HG02798 (cell line): Measurements from ENCODE around the gene USH2A.
A peak's percentile ranks its signal among the peaks of the same experiment; 100 is the strongest.

Experiments
- ATAC-seq: cut with Tn5 transposase; IDR thresholded peaks from one replicate; pipeline ENCODE4 v1.9.1; 2021; ENCODE audit warnings: mild to moderate bottlenecking; ENCODE audit not compliant: unreplicated experiment, poor library complexity

The USH2A gene

DNA sequence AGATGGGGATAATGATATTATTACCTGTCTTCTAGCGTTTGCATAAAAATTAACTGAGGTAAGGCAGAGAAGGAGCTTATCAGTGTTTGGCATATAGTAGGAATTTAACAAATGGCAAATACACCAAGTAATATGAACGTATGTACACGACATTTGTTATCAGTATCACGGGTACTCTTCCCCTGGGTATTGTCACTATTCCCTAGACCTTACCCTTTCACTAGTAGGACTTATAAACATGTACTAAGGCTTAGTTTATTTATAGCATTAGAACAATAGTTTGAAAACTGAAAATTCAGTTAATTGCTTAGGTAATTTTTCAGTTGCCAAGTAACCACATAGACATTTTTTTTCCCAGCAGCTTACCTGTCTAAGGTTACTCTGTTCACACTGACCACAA is 669.1 kb downstream of the USH2A start:
- ATAC-seq = no peak

DNA sequence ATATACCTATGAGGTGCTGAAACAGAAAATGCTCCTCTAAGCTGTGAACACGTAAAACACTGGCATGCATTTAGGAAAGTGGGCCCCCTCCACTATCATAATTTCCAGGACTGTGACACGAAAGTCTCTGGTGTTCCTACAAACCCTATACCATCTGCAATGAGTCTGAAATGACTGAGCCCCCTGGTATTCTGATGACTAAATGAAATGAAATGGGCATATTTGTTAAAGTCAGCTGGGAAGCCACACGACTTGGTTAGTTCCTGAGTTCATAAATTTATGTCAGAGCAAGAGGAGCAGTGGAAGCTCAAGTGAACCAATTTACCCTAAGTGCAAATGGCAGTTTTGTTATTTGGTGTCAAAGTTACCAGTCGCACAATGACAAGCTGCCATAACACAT is 673.8 kb downstream of the USH2A start:
- ATAC-seq = no peak

DNA sequence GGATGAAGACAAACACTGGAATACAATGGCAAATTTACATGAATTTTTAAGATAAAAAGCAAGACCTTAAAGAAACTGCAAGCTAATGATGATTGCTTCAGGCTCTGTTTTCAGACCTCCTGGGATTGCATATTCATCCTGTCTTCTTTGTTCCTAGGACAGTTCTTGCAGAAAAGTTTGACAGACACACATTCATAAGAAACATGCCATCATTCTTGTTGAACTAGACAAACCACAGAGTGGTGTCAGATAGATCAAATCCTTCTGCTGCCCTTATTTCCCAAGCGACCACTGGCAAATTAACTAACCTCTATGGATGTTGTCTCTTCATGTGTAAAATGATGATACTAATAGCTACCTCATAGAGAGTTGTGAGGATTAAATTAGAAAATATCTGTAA is 674.8 kb downstream of the USH2A start:
- ATAC-seq = no peak

DNA sequence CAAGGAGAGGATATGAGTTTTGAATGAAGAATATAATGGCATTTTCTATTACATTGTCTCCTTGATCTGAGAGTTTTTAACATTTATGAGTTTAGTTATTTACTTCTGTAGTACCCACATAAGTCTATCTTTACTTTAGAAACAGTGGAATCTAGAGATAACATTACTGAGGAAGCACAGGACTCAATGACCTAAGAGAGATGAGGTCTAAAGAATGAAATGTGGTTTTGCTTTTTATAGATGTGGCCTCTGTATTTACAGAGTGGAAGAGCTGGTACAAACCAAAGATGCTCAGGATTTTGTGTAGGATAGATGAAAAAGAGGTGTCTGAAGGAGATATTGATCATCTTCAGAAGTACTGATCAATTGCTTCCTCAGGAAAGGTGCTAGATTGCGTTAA is 678.8 kb downstream of the USH2A start:
- no peak for ATAC-seq

DNA sequence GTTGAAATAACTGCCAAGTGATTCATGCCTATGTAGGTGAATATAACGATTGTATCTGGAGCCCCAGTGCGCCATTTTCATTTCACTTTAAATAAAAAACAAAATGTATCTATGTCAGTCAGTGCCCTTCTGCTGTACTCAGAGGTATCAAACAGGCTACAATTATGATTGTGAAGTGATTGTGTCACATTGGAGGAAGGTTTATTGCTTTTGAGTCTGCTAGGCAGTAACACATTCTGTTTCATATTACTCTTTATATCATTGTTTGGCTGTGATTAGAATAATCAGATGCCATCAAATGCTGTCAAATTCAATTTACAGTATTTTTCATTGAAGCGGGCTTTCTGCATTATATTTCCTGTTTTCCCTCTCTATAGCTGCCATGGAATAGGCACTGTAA is 684.2 kb downstream of the USH2A start:
- no peak for ATAC-seq

DNA sequence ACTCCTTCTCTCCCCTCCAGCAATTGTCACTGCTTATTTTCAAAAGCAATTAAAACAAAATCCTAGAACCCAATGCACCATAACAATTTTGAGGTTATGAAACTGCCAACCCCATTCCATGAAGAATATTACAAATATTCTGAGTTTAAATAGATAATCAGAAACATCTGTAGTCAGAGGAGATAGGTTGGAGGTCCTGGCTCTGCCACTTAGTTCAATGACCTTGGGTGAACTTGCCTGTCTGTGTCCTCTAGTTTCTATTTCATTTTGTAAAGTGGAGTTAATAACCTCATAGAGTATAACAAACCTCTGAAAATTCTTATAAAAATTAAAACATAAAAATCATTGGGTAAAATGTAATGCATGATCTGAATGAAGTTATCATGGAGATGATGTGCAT is 691.5 kb downstream of the USH2A start:
- no peak for ATAC-seq

DNA sequence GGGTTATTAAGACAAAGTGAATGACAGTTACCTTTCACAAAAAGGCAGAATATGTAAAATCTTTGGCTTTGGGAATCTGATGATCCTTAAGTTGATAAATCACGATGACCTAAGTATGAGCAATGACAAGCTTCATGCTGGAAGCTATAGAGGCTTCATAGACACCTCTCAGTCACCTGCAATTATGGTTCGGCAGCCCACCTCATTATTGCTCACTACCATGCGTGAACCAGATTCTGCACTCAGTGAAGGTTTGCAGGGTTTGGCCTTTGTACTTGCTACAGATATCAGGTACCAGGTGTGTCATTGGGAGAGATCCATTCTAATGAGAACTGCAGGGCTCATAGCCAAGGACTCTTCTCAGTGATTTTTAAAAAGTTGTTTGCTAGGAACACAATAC is 692.6 kb downstream of the USH2A start:
- ATAC-seq = no peak

DNA sequence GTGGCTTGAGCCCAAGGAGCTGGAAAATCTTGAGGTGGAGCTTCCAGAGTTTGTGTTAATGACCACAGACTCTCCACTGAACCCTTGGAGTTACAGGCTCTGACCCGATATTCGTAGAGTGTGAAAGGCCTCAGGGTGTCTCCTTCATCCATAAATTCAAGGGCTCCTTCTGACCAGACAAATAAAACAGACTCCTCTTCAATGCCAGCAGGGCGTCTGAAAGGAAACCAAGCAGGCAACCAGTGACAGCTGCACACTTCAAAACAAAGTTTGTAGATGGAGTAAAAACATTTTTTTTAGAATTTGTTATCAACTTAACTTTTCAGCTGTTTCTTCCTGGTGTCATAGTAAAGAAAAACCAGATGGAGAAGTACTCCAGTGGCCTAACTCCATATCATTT is 695.1 kb downstream of the USH2A start:
- no peak for ATAC-seq

DNA sequence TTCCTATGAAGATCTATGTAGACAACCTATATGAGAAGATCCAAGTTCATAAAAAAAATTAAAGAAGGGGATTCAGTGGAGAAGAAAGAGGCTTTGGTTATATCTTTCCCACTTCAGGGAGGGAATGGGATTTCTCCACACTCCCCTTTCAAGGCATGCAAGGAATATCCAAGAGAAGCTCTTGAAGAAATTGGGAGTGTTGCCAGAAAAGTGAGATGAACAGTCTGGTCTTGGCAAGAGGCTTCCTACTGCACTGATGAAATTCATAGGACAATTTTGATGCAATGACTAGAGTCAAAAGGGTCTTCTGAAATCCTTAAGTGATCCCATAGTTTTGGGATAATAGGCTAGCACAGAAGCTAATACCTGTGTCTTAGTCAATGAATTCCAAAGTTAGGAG is 703.1 kb downstream of the USH2A start:
- no peak for ATAC-seq

DNA sequence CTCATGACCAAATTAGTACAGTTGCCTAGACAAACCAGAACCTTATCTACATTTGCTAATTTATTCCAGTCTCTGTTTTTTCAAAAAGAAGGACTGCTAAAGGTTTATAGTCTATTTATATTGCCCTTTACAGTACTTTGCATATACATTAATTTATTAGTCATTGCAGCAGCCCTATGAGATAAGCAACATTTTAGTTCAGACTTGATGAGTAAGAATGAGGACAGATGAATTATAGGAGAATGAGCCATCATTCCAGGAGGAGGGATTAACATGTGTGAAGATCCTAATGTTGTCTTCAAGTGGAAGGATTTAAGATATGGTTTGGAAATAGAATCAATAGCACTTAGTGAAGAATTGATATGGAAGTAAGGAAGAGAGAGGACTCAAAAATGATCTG is 703.7 kb downstream of the USH2A start:
- no peak for ATAC-seq

DNA sequence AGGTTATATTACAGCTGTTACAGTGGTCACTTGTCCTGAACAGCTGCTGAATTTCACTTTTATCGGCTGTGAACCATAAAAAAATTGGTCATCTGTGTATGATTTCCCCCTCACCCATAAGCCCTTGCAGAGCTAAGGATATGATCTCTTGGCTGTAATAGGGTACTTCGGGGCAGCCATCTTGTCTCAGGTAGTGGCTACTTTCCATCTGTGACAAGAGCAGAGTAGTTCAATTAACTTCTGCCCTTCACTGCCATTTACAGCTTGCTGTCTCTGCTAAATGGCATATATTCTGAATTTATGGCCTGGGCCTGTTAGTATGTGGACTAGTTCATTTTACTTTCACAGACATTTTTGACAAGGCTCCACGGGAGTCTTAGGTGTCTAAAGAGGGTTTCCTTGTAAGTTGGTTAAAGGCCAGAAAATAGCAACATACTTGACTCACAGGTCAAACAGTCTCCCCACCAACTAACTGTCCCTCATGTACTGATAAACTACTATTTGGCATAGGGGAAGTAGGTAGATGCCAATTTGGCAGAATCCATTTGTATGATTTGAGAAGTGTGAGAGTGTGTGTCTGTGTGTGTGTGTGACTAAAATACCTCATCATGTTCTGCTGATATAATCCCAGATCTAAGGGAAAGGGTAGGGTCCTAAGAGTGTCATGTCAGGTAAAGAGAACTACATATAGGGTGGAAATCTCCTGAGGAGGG is 704.5 kb downstream of the USH2A start:
- ATAC-seq = no peak

DNA sequence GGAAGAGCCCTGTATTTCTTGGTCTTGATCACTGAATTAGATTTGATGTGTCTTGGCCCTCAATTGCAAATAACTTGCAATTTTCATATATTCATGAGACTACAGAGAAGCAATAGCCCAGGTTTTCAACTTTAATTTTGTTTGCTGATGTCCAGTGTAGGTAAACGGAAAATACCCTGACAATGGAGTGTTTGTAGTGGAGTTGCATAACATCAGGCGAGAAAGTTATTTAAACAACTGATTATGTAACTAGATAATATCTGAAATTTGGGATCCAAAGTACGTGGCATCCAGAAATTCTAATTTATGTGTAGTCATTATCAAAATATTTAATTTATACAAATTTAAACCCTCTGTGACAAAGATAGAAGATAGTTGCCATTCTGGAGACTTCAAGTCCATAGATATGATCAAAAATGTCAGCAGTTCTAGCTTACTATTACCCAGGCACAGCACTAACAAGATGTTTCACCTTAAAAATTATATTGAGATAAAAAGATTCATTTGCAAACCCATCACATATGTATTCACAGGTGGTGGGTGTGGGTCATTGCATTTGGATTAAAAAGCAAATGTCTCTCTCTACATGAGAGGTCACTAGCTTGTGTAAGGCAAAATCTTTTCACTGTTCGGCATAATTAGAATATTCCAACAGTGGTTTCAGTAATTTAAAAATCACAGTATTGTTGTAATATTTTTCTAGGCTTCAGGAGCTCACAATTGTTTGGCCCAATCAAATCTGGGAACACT is 705.4 kb downstream of the USH2A start:
- ATAC-seq = no peak

DNA sequence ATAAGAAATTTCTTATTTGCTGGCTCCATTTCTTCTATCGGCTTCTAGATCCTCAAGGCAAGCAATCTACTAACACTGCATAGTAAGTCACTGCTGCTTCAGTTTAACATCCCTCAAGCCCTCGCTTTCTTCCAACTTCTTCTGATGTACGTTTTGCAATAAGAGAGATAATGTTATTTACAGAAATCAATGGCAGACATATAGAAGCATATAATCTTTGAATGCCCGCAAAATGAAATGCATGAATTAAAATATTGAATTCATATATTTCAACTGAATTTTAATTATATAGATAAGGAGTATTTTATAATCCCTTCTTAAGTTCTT is 712.4 kb downstream of the USH2A start:
- no peak for ATAC-seq

DNA sequence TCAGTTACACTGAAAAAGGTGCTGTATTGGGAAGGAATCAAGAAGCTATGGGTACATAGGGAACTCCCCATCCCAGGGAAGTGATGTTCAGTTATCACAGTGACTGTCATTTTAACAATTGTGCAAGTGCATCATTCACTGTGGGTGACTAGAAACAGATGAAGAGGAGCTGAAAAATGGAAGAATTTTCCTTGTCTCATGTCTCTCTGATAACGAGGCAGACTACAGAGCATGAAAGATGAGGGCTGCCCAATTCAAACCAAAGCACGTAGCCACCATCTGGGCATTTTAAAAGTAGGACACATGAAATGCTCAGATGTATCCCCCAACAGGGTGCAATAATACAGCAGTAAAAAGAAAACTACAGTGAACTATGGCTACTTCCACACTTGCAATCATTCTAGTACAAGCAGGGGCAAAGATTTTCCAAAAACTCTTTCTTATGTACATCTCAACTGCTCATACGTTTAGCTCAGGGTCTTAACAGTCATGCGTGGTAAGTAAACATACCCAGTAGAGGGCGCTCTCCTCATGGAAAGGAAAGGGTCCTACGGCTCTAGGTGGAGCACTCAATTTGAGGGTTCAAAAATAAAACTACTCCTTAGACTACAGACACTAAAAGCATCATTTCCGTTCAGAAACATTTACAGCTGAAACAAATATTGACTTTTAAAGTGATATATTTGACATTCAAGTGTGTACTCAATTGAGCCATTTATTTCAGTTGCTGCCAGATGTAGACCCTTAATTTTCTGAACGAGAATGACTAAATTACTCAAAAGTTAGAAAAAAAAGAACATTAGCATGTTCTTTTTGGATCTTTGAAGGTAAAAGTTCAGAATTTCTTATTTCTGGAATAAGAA is 713.0 kb downstream of the USH2A start:
- ATAC-seq = peak; percentile 89

DNA sequence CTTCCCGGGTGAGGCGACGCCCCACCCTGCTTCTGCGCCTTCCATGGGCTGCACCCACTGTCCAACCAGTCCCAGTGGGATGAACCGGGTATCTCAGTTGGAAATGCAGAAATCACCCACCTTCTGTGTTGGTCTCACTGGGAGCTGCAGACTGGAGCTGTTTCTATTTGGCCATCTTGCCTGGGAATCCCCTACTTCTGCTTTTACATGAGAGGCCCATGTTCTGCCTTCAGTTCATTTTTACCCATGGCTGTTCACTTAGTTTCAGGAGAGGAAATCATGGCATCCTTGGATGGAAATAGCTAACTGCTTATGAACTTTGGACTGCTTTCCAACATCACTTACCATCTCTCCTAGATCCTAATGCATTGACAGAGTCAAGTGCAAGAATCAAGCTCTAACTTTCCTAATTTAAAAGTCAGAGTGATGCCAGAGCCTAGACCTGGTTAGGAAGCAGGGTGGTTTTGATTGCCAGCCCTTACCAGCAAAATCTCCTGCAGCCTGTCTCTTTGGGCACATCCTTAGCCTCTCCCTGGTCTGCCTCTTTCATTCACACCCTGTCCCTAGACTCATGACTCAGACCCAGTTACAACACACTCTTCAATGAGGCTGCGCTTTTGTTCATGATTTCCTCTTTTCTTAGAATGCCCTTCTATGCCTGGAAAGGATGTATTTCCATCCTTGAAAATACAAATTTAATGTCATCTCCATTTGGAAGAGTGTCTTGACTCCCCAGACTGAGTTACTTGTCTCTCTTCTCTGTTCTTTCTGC is 719.0 kb downstream of the USH2A start:
- peak; percentile 88 for ATAC-seq

DNA sequence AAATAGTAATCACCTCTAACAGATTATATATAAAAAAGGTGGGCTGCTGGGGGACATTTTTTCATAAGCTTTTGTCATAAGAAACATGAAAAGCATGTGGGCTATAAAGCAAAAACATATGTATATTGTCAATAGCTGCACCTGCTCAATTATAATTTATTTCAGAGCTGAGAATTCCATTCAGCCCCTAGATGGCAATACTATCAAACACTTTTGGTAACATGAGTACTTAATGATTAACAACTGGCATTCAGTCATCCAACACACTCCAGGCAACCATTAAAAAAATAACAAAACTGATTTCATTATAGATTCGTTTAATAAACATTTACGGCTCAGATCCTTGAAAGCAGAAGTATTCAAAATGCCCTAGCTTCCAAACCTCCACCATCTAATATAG is 741.0 kb downstream of the USH2A start:
- ATAC-seq = no peak

DNA sequence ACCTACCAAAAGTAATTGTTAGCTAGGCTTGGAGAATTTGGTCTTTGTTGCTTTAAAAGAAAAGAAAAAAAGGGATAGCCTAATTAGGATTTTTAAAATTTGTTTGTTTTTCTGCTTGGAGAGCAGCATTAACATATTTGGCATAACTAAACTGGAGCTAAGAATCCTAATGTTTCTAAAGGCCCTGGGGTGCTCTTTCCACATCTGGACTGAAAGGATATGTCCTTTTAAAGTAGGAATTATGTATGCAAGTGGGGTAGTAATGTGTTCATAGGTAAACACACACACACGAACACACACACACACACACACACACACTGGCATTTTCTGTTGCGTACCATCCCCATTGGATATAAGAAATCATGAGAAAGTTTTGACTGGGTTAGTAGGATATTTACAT is 742.2 kb downstream of the USH2A start:
- ATAC-seq = no peak

DNA sequence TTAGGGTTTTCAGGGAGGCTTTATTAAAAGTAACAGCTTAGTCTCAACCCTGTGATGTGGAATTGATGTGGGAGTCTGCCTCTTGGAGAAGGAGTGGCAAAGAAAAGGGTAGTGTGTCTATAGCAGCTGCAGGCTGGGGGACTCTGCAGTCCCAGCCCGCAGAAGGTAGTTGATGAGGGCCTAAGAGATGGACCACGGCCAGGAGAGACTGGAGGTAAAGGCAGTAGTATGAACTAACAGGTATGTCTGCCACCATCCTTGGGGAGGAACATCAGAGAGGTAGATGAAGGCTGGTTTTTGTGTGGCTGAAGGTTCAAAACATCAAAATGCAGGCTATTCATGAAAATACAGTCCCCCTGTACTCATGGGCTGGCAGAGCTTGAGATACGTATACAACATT is 744.0 kb downstream of the USH2A start:
- ATAC-seq = no peak

DNA sequence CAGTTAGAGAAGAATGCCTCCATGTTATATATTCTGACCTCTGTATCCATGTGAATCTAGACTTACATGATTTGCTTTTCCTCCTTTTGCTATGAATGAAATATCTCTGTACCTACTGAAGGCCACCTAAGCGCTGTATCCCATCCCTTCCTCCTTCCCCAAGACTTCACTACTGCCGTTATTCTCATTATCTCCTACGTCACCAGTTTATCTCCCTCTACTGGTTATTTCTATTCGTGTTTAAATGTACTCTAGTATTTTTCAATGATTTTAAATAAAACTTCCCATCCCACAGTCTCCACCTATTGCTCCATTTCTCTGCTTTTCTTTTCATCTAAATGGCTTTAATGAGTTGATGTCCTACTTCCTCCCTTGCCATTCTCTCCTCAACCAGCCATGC is 746.1 kb downstream of the USH2A start:
- ATAC-seq = no peak

DNA sequence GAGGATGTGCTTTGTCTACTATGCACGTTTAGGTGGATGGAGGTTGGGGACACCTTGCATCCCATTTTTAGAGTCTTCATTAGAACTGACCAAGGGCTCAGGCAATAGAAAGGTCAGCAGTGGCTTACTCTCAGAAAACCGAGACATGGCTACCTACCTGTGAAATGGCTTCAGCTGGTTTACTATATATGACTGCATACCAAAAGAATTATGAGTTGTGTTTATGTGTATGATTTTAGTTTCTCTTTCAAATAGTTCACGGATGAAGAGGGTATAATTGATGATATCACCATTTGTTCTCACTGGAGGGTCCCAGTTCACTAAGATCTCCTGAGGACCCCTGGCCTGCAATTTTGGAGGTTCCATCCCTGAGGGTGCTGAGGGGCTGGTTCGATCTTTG is 749.3 kb downstream of the USH2A start:
- ATAC-seq = peak; percentile 22

DNA sequence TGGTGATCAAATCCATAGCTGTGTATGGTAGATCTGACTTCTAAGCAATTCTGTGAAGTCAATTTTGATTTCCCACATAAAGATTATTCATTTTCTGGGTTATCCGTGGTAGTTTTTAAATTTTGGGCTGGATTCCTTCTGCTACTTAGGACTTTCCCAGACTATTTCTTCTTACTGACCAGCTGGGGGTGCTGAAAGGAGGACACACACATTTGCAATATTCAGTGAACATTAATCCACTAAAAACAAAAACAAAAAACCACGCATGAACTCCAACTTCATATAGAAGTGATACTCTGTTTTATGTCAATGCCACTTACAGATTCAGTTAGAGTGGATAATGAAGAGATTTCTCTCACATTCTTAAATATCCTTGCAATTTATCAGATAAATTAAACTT is 750.8 kb downstream of the USH2A start:
- no peak for ATAC-seq
